ENCODE results near the gene EYS. TPM values are rescaled to one million over a fixed set of nuclear protein-coding genes. Genes with fewer than 3 reads are reported as not detected.

EYS gene
- total and polyA plus RNA-seq, 2 of the 8 experiments (the other 6 are each of a cell fraction or from before 2014, with no cell fraction given): 0.05 to 0.13 TPM

DNA sequence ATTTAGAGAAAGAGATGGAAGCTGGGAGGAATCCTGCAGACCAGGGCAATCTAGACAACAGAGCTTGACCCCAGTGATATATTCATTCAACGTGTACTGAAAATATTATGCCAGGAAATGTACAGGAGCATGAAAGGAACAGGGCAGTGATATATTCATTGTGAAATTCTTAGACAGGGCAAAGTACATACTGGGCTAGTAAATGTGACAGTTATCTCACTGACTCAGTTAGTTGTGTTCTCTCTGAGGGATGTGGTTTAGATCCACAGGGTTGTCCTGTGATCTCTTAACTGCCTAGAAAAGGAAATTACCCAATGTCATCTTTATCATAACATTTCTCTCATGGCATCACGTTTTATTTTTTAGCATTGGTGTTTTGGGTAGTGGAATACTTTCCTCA lies 891.3 kb downstream of the EYS start:
- Histone ChIP-seq H2AFZ (ENCODE audit: low read length) (no peak overlapping the region), H3K27me3 (replicated peaks in 1 of 4; ENCODE audit: control insufficient read depth in 3 of 4, extremely low read depth in 1 of 4, insufficient read depth in 3 of 4, low read length in 3 of 4) (no peaks in the 10 kb centered on the region), H3K36me3 (ENCODE audit: control insufficient read depth in 2 of 4, insufficient read depth in 4 of 4, low read length in 3 of 4) (no peaks in the 10 kb centered on the region), H4K5ac (ENCODE audit: insufficient read length, low read depth, low read length) (no peak overlapping the region), H3K23ac (ENCODE audit: insufficient read length) (no peak overlapping the region), H3K27ac (ENCODE audit: low read depth, low read length) (no peak overlapping the region), H4K20me1 (replicated peaks in 1 of 2; ENCODE audit: control insufficient read depth in 1 of 2, insufficient read depth in 2 of 2, low read length in 2 of 2) (no peaks in the 10 kb centered on the region), H3K4me1 (replicated peaks in 1 of 4; ENCODE audit: control insufficient read depth in 3 of 4, insufficient read depth in 4 of 4, low read length in 3 of 4) (no peaks in the 10 kb centered on the region), H3K9me3 (ENCODE audit: insufficient read depth in 2 of 2, low read depth in 1 of 2, low read length in 1 of 2) (no peaks in the 10 kb centered on the region), H3K79me2 (ENCODE audit: control insufficient read depth in 1 of 2, insufficient read depth in 2 of 2, low read length in 2 of 2) (no peaks in the 10 kb centered on the region), H3K14ac (ENCODE audit: insufficient read length) (no peak overlapping the region), H2BK15ac (ENCODE audit: low read length) (no peak overlapping the region), H3K79me1 (ENCODE audit: low read depth, low read length) (no peaks in the 10 kb centered on the region), H2AK5ac (ENCODE audit: low read depth, low read length) (no peak overlapping the region), H3K18ac (ENCODE audit: extremely low read depth, low read length) (no peak overlapping the region), H2BK20ac (ENCODE audit: low read length) (no peak overlapping the region), H2BK12ac (ENCODE audit: low read depth, low read length) (no peak overlapping the region), H2BK5ac (ENCODE audit: low read depth, low read length) (no peak overlapping the region), H4K8ac (ENCODE audit: extremely low read depth, insufficient read depth, low read length) (no peak overlapping the region), H3K4ac (replicated peaks; ENCODE audit: insufficient read length, low read depth, low read length) (no peak overlapping the region), H3K4me2 (ENCODE audit: insufficient read depth in 1 of 2, low read depth in 2 of 2, low read length in 2 of 2) (no peak overlapping the region), H3K56ac (replicated peaks; ENCODE audit: insufficient read length, low read depth, low read length) (no peak overlapping the region), H3K4me3 (ENCODE audit: extremely low read depth in 1 of 4, insufficient read depth in 2 of 4, low read depth in 3 of 4, low read length in 4 of 4) (no peak overlapping the region), H2BK120ac (replicated peaks; ENCODE audit: low read depth, low read length) (no peak overlapping the region), H3K23me2 (ENCODE audit: low read depth, low read length) (no peaks in the 10 kb centered on the region), H3K9ac (replicated peaks in 1 of 4; ENCODE audit: extremely low read depth in 1 of 4, low read depth in 3 of 4, low read length in 3 of 4) (no peak overlapping the region), H4K91ac (replicated peaks; ENCODE audit: insufficient read length, low read length) (no peak overlapping the region)
- 86% methylated on average over 2 of the region's 2 CpGs; no CpG with 5 or more reads in 1 of the 2 experiments for WGBS, 2 experiments (ENCODE audit: extremely low coverage in 1 of 2, insufficient coverage in 1 of 2, insufficient read length in 1 of 2, insufficient replicate concordance in 2 of 2, low coverage in 1 of 2, low lambda C conversion rate in 2 of 2, missing lambda C conversion rate in 1 of 2)
- FAIRE-seq (no peak), DNase-seq (ENCODE audit: low read depth in 1 of 2, low spot score in 2 of 2) (no peak)
- CTCF ChIA-PET (ENCODE audit: partially characterized antibody): no interaction called here
- POLR2A ChIA-PET (ENCODE audit: partially characterized antibody): no interaction called here
- TF ChIP-seq CHD1 (IDR thresholded peaks at IDR 0.05; ENCODE audit: low read depth, low read length) (no peak), CTBP2 (IDR thresholded peaks at IDR 0.05; ENCODE audit: borderline replicate concordance, insufficient read depth, insufficient read length, low read length) (no peak), SIN3A (conservative IDR thresholded peaks at IDR 0.05 in 1 of 2, IDR thresholded peaks at IDR 0.05 in 1 of 2; ENCODE audit: low read depth in 1 of 2, low read length in 2 of 2) (no peak), RBBP5 (IDR thresholded peaks at IDR 0.05; ENCODE audit: borderline replicate concordance, low read depth, low read length) (no peak), PHF8 (conservative IDR thresholded peaks at IDR 0.05; ENCODE audit: low read depth, low read length) (no peak), EP300 (IDR thresholded peaks at IDR 0.05; ENCODE audit: borderline replicate concordance in 1 of 2, low read depth in 2 of 2, low read length in 2 of 2) (no peak), JUN (IDR thresholded peaks at IDR 0.05; ENCODE audit: low read depth, low read length) (no peak), EZH2 (IDR thresholded peaks at IDR 0.05; ENCODE audit: low read depth, low read length, severe bottlenecking) (no peak), CEBPB (IDR thresholded peaks at IDR 0.05; ENCODE audit: low read depth, low read length) (no peak), SP2 (IDR thresholded peaks at IDR 0.05; ENCODE audit: low read length) (no peak), ATF3 (IDR thresholded peaks at IDR 0.05; ENCODE audit: insufficient read depth, low read depth, low read length) (no peak), TEAD4 (IDR thresholded peaks at IDR 0.05; ENCODE audit: low read depth, low read length) (no peak)
- TF ChIP-seq, protein P1, sequence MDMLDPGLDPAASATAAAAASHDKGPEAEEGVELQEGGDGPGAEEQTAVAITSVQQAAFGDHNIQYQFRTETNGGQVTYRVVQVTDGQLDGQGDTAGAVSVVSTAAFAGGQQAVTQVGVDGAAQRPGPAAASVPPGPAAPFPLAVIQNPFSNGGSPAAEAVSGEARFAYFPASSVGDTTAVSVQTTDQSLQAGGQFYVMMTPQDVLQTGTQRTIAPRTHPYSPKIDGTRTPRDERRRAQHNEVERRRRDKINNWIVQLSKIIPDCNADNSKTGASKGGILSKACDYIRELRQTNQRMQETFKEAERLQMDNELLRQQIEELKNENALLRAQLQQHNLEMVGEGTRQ (IDR thresholded peaks at IDR 0.05; ENCODE audit: low read length): no peak

Data from H1 (cell line).